Muscle layer of duodenum (tissue), 2 donors: ENCODE measurements around the gene GNA12.
"Not testable (repeated sequence)": the region's sequence is repeated elsewhere in the genome, so short reads cannot be mapped to it uniquely, and the experiment has no call there.

Source experiments
- H3K27ac ChIP-seq: one replicate; pipeline ENCODE4 v1.7.0; 2013; ENCODE audit warnings: mild to moderate bottlenecking, low read length
- H3K27me3 ChIP-seq: one replicate; pipeline ENCODE4 v1.7.0; 2013; ENCODE audit warnings: low read depth, mild to moderate bottlenecking, control low read depth, low read length
- H3K36me3 ChIP-seq, 2 donors: one replicate each; pipeline ENCODE4 v1.7.0; 2013; ENCODE audit warnings: low read length in 2 of 2, control low read depth in 1 of 2, mild to moderate bottlenecking in 1 of 2; ENCODE audit not compliant: insufficient read depth in 2 of 2, control insufficient read depth in 1 of 2
- H3K4me1 ChIP-seq, 2 donors: one replicate each; pipeline ENCODE4 v1.7.0; 2013; ENCODE audit warnings: low read length in 2 of 2, mild to moderate bottlenecking in 2 of 2, control low read depth in 1 of 2, moderate library complexity in 1 of 2; ENCODE audit not compliant: insufficient read depth in 2 of 2, control insufficient read depth in 1 of 2
- H3K4me3 ChIP-seq, 2 donors: one replicate each; pipeline ENCODE4 v1.7.0; 2013; ENCODE audit warnings: low read length in 2 of 2, low read depth in 1 of 2, mild to moderate bottlenecking in 1 of 2
- H3K9me3 ChIP-seq, 2 donors: one replicate each; pipeline ENCODE4 v1.7.0; 2013; ENCODE audit warnings: low read length in 2 of 2, control low read depth in 1 of 2, mild to moderate bottlenecking in 1 of 2; ENCODE audit not compliant: control insufficient read depth in 1 of 2
- donor health status: healthy.

The GNA12 gene

DNA sequence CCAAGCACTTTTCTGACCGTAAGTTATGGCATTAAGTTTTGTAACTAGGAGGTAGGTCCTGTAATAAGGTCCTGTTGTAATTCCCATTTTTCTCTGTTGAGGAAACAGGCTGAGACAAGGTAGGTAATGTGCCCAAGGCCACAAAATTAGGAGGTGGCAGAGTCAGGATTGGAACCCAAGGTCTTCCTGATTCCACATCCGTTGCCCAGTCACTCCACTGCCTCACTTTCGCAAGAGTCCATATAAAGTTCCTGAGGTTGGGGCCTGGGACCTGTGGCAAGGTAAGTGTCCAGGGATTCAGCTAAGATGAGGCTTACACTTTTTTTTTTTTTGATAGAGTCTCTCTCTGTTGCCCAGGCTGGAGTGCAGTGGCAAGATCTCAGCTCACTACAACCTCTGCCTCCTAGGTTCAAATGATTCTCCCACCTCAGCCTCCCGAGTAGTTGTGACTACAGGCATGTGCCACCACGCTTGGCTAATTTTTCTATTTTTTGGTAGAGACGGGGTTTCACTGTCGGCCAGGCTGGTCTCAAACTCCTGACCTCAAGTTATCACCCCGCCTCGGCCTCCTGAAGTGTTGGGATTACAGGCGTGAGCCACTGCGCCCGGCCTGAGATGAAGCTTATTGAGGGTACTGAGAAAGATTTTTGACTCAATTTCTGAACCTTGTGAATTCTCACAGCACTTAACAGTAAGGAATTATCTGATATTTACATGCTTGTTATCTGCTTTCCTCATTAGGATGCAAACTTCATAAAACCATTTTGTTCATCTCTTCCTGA is 20.3 kb upstream of the GNA12 start:
- Histone ChIP-seq H3K36me3 (no peaks in the 10 kb centered on the region), H3K27ac (peak overlapping the region; percentile 96), H3K9me3 (no peaks in the 10 kb centered on the region)

DNA sequence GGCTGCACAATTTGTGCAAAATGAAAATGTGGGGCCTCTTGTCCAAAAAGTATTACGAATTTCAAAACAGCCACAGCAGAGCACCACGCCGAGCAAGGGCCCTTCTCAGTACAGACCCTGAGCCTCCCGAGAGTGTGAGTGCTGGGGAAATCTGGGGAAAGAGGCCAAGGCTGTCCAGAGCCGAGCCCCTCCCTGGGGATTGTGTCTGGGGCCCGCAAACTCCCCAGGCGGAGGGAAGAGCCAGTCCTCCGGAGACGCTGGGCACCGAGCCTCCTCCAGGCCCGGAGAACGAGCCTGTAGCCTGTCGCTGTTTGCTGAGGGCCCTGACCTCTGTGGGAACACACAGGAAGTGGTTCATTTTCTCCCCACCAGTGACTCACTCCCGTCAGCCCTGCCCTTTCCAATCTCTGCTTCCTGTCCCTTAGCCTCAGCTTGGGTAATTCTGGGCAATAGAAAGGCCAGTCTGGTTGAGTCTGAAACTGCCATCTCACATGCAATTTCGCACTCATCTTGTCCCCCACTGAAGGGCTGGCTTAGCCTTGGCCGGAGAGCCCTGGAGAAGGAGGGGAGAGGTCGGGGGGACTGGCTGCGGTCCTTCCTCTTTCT is 19.5 kb upstream of the GNA12 start:
- Histone ChIP-seq H3K4me3 (peak overlapping the region; percentile 21 to 36), H3K27me3 (no peaks in the 10 kb centered on the region), H3K9me3 (no peaks in the 10 kb centered on the region), H3K4me1 (peaks cover 7 to 12% of the 10 kb centered on the region in 2 donors), H3K27ac (peak overlapping the region; percentile 96), H3K36me3 (no peaks in the 10 kb centered on the region)

More for the DNA sequence above, 20.3 kb upstream of the GNA12 start:
- Histone ChIP-seq H3K4me3 (peak overlapping the region; percentile 21 to 36), H3K4me1 (peaks cover 7 to 12% of the 10 kb centered on the region in 2 donors), H3K27me3 (no peaks in the 10 kb centered on the region)

- H3K27ac ChIP-seq = peak overlapping the region; percentile 96
- H3K4me3 ChIP-seq = peak overlapping the region in 1 of 2 donors; percentile 10
- no peaks in the 10 kb centered on the region for H3K27me3 ChIP-seq
- H3K36me3 ChIP-seq = no peaks in the 10 kb centered on the region
- peaks cover 7 to 12% of the 10 kb centered on the region in 2 donors for H3K4me1 ChIP-seq
- no peaks in the 10 kb centered on the region for H3K9me3 ChIP-seq
Measured at GRCh38 chr7:2862831-2863361, 18.8 kb upstream of the GNA12 start.

- no peaks in the 10 kb centered on the region for H3K36me3 ChIP-seq
- no peak overlapping the region for H3K27ac ChIP-seq
- no peaks in the 10 kb centered on the region for H3K27me3 ChIP-seq
- H3K4me1 ChIP-seq = peaks cover 7 to 12% of the 10 kb centered on the region in 2 donors
- H3K4me3 ChIP-seq = no peak overlapping the region
- no peaks in the 10 kb centered on the region for H3K9me3 ChIP-seq
Measured at GRCh38 chr7:2861509-2861908, 17.4 kb upstream of the GNA12 start.

DNA sequence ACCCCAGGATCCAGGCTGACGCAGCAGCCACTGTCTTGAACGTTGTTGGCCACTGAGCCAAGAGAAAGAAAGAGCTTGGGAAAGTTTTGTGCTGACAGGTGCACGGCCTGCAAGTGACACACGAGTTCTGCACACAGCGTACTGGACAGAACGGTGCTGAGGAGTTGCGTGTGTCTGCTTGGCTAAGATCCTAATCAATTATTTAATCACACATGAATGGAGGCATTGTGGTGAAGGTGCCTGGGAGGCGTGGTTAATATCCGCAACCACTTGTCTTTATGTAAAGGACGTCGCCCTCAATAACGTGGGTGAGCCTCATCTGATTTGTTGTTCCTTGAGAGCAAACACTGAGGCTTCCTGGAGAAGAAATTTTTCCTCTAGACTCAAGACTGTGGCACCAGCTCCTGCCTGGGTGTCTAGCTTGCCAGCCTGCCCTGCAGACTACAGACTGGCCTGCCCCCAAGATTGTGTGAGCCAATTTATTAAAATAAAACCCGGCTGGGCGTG is 16.6 kb upstream of the GNA12 start:
- no peak overlapping the region for H3K27ac ChIP-seq

DNA sequence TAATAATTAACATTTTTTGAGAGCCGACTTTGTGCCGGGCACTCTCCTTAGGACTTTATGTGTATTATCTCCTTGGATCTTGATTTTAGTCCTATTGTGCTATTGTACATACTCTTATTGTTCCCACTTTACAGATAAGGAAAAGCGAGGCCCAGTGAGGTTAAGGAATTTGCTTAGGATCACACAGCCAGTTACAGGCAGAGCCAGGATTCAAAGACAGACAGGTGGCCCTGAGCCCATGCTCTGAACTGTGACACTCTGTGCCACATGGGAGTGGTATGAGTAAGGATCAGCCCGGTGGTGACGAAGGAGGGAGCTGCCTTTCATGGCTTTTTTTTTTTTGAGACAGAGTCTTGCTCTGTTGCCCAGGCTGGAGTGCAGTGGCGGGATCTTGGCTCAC is 15.8 kb upstream of the GNA12 start:
- H3K27me3 ChIP-seq = no peaks in the 10 kb centered on the region
- no peak overlapping the region for H3K27ac ChIP-seq
- peaks cover 7 to 12% of the 10 kb centered on the region in 2 donors for H3K4me1 ChIP-seq
- no peaks in the 10 kb centered on the region for H3K36me3 ChIP-seq
- H3K9me3 ChIP-seq = no peaks in the 10 kb centered on the region
- no peak overlapping the region for H3K4me3 ChIP-seq

More for the DNA sequence above, 16.6 kb upstream of the GNA12 start:
- Histone ChIP-seq H3K36me3 (no peaks in the 10 kb centered on the region), H3K27me3 (no peaks in the 10 kb centered on the region), H3K9me3 (no peaks in the 10 kb centered on the region), H3K4me3 (no peak overlapping the region), H3K4me1 (peaks cover 7 to 12% of the 10 kb centered on the region in 2 donors)

- H3K27ac ChIP-seq = no peak overlapping the region
- peaks cover under 1 to 5% of the 10 kb centered on the region in 2 donors for H3K4me1 ChIP-seq
- H3K4me3 ChIP-seq = no peak overlapping the region
- no peaks in the 10 kb centered on the region for H3K36me3 ChIP-seq
- no peaks in the 10 kb centered on the region for H3K27me3 ChIP-seq
- no peaks in the 10 kb centered on the region for H3K9me3 ChIP-seq
Measured at GRCh38 chr7:2858621-2859020, 14.5 kb upstream of the GNA12 start.

GRCh38 chr7:2856388-2857169 is 12.5 kb upstream of the GNA12 start:
- H3K27me3 ChIP-seq = no peaks in the 10 kb centered on the region
- H3K9me3 ChIP-seq = no peaks in the 10 kb centered on the region
- no peaks in the 10 kb centered on the region for H3K36me3 ChIP-seq
- H3K4me3 ChIP-seq = no peak overlapping the region
- H3K4me1 ChIP-seq = no peaks in the 10 kb centered on the region
- H3K27ac ChIP-seq = no peak overlapping the region

DNA sequence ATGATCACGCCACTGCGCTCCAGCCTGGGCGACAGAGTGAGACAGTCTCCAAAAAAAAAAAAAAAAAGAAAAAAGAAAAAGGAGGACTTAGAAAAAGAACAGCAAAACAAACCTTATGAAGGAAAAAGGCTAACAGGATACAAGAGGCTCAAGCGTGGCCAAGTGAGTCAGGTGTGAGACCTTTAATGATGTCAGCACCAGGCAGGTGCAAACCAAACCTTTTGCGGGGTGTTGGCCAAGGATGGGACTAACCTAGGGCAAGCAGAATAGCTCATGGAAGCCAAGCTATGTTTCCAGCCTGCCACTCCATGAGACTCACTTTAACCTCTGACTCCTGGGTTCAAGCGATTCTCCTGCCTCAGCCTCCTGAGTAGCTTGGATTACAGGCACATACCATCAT is 11.3 kb upstream of the GNA12 start:
- Histone ChIP-seq H3K27me3 (no peaks in the 10 kb centered on the region), H3K9me3 (no peaks in the 10 kb centered on the region), H3K36me3 (no peaks in the 10 kb centered on the region), H3K4me1 (no peaks in the 10 kb centered on the region), H3K27ac (no peak overlapping the region), H3K4me3 (no peak overlapping the region)

DNA sequence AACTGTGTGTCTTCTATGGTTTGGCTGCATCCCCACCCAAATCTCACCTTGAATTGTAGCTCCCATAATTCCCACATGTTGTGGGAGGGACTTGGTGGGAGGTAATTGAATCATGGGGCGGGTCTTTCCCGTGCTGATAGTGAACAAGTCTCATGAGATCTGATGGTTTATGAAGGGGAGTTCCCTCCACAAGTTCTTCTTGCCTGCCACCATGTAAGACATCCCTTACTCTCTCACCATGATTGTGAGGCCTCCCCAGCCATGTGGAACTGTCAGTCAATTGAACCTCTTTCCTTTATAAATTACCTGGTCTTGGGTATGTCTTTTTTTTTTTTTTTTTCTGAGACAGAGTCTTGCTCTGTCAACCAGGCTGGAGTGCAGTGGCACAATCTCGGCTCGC is 9.4 kb upstream of the GNA12 start:
- not testable (repeated sequence) for H3K9me3 ChIP-seq, H3K4me3 ChIP-seq, H3K4me1 ChIP-seq, H3K27ac ChIP-seq, H3K36me3 ChIP-seq, H3K27me3 ChIP-seq

DNA sequence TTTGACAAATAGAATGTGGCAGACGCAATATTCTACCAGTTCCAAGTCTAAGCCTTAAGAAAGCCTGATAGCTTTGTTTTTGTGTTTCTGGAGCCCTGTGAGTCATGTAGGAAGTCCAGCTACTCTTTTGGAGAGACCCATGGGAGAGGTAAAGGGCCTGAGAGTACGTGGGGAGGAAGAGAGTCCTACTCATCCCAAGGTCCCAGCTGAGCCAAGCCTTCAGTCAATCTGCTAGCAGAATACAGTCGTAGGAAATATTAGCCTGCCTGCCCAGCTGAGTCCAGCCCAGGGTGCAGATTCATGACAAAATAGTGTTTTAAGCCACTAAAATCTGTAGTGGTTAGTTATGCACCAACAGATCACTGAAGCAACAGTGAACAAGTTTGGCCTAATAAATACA is 9.0 kb upstream of the GNA12 start:
- no peaks in the 10 kb centered on the region for H3K27me3 ChIP-seq
- H3K27ac ChIP-seq = no peak overlapping the region
- H3K9me3 ChIP-seq = no peaks in the 10 kb centered on the region
- H3K36me3 ChIP-seq = no peaks in the 10 kb centered on the region
- H3K4me3 ChIP-seq = no peak overlapping the region
- no peaks in the 10 kb centered on the region for H3K4me1 ChIP-seq
